GM12875 (cell line): ENCODE measurements around the gene MARS1.

ENCODE experiments used
- H3K4me3 ChIP-seq: one replicate; pipeline ENCODE4 v1.5.1; 2011; ENCODE audit warnings: low read depth, low read length, control low read depth
- TF ChIP-seq, protein P1 (sequence below): IDR thresholded peaks from 2 replicates; pipeline ENCODE4 v1.5.1; 2011; ENCODE audit warnings: low read depth, mild to moderate bottlenecking, control low read depth, inconsistent platforms, low read length, moderate library complexity, borderline replicate concordance; ENCODE audit not compliant: insufficient read depth

Gene MARS1

DNA sequence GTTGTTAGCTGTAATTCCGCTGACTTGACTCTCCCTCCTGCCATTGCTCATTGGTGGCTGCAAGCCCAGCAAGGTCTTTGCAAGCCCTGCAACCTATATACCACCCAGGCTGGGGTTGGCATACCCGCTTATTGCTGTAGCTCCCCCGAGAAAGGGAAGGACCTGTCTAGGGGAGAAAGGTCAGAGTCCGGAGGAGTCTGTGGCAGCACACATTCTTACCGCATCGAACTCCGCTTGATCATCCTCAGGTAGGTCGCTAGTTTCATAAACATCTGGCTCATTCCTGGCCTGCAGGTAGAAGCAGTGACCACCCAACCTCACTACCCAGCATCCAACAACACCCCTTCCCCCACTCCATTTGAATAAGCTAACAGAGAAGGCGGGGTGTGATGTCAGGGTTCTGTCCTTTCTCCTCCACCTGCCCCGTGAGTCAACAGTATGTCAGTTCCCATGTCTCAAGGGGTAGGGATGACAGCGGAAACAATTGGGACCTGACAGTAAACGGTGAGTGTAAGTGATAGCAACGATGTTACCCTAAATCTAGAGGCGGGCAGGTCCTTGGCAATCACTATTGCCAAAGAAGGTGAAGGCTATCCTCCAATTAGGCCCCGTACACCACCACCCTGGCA is 58.1 kb downstream of the MARS1 start:
- TF ChIP-seq, protein P1, sequence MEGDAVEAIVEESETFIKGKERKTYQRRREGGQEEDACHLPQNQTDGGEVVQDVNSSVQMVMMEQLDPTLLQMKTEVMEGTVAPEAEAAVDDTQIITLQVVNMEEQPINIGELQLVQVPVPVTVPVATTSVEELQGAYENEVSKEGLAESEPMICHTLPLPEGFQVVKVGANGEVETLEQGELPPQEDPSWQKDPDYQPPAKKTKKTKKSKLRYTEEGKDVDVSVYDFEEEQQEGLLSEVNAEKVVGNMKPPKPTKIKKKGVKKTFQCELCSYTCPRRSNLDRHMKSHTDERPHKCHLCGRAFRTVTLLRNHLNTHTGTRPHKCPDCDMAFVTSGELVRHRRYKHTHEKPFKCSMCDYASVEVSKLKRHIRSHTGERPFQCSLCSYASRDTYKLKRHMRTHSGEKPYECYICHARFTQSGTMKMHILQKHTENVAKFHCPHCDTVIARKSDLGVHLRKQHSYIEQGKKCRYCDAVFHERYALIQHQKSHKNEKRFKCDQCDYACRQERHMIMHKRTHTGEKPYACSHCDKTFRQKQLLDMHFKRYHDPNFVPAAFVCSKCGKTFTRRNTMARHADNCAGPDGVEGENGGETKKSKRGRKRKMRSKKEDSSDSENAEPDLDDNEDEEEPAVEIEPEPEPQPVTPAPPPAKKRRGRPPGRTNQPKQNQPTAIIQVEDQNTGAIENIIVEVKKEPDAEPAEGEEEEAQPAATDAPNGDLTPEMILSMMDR: no peak
- H3K4me3 ChIP-seq: peak overlapping the region; percentile 90

DNA sequence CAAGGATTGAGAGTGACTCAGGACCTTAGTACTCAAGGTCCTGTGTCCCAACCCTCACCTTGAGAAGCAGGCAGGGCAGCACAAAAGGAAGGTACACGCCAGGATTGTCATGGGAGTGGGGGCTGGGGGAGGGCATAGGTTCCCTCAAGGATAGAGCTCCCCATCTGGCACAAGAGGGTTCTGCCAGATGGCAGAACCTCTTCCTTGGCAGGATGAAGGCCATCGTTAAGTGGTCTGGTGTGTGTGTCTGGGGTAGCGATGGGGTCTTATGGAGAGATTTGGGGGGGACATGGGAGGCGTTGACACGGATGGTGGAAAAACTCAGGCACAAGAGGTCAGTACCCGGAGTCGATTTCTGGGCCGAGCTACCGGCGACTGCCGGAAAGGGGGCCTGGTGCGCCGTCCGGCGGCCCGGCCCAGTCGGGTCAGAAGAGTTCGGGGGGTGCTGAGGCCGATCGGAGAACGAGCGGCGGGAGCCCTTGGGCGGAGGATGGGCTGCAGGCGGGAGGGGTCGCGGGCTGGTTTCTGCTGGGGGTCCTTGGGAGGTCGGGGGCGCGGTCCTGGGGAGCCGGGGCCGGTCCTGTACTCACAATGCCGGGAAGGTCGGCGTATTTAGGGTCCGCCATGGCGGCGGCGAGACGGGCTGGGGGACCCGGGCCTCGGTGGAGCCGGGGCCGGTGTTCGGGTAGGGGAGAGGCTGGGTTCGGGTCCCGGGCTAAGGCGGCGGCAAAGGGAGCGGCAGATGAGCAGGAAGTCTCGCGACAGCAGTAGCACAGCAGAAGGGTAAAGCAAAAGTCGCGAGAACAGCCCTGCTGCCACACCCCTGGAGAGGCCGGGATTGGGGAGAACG is 58.8 kb downstream of the MARS1 start, which contains the start of gene DCTN2:
TSS of gene DCTN2 (minus strand) at position 755 of the 850 bp plus-strand sequence. CDS start at position 626, 129 bp downstream.
- peak within 1 kb of the TSS; percentile 90 for H3K4me3 ChIP-seq
- TF ChIP-seq, protein P1: peak; percentile 35; the same call in 1 of the 2 replicates

DNA sequence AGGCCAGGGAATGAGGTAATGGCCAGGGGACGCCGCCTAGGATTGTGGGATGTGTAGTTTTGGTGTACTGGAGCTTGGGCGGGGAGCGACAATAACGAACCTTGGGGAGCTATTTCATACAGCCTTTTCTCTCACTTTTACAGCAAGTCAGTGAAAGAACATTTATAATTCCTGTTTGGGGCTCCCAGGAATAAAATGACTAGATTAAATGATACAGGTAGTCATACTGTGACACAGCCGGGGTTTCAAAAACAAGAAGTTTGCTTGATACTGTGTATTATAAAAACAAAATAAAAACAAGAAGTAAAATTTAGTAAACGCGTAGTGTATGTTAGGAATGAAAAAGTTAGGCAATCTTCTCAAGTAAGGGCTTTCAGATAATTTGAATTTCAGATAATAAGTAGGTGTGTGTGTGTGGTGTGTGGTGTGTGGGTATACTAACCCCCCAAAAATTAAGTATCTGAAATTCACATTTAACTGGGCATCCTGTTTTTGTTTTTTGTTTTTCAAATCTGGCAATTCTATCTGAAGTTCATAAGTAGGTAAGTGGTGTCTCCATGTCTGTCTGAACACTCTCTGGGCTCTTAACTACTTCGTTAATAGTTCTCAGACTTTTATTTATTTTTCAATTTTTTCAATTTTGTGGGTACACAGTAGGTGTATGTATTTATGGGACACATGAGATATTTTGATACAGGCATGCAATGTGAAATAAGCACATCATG is 59.6 kb downstream of the MARS1 start:
- TF ChIP-seq, protein P1: no peak
- H3K4me3 ChIP-seq: peak overlapping the region; percentile 90

DNA sequence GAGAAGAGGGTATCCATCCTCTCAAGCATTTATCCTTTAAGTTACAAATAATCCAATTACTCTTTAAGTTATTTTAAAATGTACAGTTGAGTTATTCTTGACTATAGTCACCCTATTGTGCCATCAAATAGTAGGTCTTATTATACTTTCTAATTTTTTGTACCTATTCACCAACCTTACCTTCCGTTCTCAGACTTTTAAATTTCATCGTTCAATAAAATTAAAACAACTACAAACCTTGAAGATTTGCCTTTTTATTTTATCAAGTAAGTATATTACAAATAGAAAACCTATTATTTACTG is 60.1 kb downstream of the MARS1 start:
- TF ChIP-seq, protein P1: no peak
- H3K4me3 ChIP-seq: no peak overlapping the region

DNA sequence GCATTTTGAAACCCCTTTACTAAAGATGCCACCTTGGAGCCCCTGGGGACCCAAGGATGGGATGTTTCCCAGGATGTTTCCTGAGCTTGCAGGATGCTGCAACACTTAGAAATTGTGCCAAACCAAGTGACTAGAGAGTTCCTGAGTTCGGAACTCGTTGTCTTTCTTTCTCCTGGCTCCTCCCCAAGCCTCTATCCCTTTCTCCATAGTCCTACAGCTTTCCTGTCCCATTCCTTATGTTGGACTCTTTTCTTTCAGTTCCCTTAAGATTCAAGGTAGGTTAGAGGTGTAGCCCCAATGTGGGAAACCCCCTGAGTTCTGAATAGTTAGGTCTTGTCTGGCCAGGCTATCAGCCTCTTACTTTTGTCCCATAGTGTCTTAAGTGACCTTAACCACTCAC is 60.6 kb downstream of the MARS1 start:
- H3K4me3 ChIP-seq: no peak overlapping the region
- TF ChIP-seq, protein P1: no peak

DNA sequence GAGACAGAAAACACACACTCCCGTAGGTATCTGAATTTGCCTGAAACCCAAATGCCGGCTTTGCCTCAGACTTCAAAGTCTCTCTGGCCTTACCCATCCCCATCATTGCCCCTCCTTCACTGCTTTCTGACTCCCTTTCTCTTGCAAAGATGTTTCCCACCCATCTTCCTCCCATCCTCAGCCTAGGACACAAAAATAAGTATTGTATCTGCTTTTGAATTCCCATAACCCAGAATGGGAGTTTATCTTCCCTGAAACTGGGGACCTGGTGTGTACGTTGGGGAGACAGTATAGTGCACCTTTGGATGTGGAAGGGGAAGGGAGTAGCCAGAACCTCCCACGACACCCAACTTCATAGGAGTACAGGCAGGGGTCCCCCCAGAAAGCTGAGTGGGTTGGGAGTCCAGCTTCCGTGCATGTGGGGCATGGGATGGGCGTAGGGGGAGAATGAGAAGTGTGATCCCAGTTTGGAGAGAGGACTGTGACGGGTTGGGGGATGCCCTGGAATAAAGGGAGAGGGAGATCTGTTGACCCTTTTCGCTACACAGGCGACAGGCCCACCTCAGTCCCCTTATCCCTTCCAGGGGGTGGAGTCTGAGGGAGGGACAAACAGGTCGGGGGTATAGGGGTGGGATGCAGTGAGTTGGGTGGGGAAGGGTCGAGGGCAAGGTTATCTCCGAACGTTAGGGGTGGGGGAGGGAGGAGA is 61.5 kb downstream of the MARS1 start:
- TF ChIP-seq, protein P1: no peak

More for the DNA sequence above, 61.5 kb downstream of the MARS1 start:
- H3K4me3 ChIP-seq: peak overlapping the region; percentile 34
